WTC11 (cell line): ENCODE results near the gene TRPC1. TPM values are rescaled to one million over a fixed set of nuclear protein-coding genes. Genes with fewer than 3 reads are reported as not detected.

ENCODE experiments used
- ATAC-seq: fragments of 200-7000 bp; cut with Tn5 transposase; 2 replicates; pipeline ENCODE4 v1.10.0; 2021; ENCODE audit warnings: mild to moderate bottlenecking, moderate library complexity
- CTCF ChIA-PET: fragments of 300-600 bp; sonication (Branson Sonifier 250); formaldehyde crosslinking; loops from one replicate; lab custom pipeline; 2021; ENCODE audit warnings: antibody characterized with exemption; lab: Charles Lee
- POLR2A ChIA-PET: fragments of 350-600 bp; sonication (Branson Sonifier 250); formaldehyde crosslinking; loops from one replicate; lab custom pipeline; 2021; ENCODE audit warnings: antibody characterized with exemption; lab: Charles Lee
- DNase-seq: peaks from one replicate; pipeline ENCODE4 v3.0.0; 2021; ENCODE audit warnings: low spot score
- H3K27ac Mint-ChIP-seq: 2 replicates; pipeline ENCODE4 v1.8.0; 2021; ENCODE audit warnings: mixed read lengths
- H3K27me3 Mint-ChIP-seq: 2 replicates; pipeline ENCODE4 v1.8.0; 2021; ENCODE audit warnings: low read depth, mild to moderate bottlenecking, moderate library complexity, mixed read lengths
- H3K36me3 Mint-ChIP-seq: 2 replicates; pipeline ENCODE4 v1.8.0; 2021; ENCODE audit warnings: mixed read lengths
- H3K4me1 Mint-ChIP-seq: 2 replicates; pipeline ENCODE4 v1.8.0; 2022; ENCODE audit warnings: mixed read lengths
- H3K4me3 Mint-ChIP-seq: 2 replicates; pipeline ENCODE4 v1.8.0; 2021; ENCODE audit warnings: mild to moderate bottlenecking, moderate library complexity, mixed read lengths
- H3K9me3 Mint-ChIP-seq: 2 replicates; pipeline ENCODE4 v1.8.0; 2021; ENCODE audit warnings: mixed read lengths
- CDX4 ChIP-seq: fragments of 250-450 bp; sonication (Bioruptor Pico); IDR thresholded peaks from 2 replicates; pipeline ENCODE4 v1.9.0; 2021; ENCODE audit warnings: moderate library complexity, mild to moderate bottlenecking, inconsistent platforms, borderline replicate concordance
- FOXK1 ChIP-seq: sonication (generic); formaldehyde crosslinking; IDR thresholded peaks from 2 replicates; pipeline ENCODE4 v1.8.0; 2022; ENCODE audit warnings: mild to moderate bottlenecking, moderate library complexity, missing genetic modification reagents
- FOXP1 ChIP-seq: sonication (generic); formaldehyde crosslinking; IDR thresholded peaks from 2 replicates; pipeline ENCODE4 v1.8.0; 2022; ENCODE audit warnings: missing genetic modification reagents, mild to moderate bottlenecking, moderate library complexity, borderline replicate concordance
- GRHL2 ChIP-seq: fragments of 250-450 bp; sonication (Bioruptor Pico); IDR thresholded peaks from 2 replicates; pipeline ENCODE4 v1.8.0; 2022; ENCODE audit warnings: mild to moderate bottlenecking, moderate library complexity; ENCODE audit not compliant: insufficient replicate concordance, severe bottlenecking
- IRF1 ChIP-seq: sonication (generic); formaldehyde crosslinking; IDR thresholded peaks from 2 replicates; pipeline ENCODE4 v1.8.0; 2023; ENCODE audit warnings: missing genetic modification reagents
- IRF2 ChIP-seq: sonication (generic); formaldehyde crosslinking; IDR thresholded peaks from 2 replicates; pipeline ENCODE4 v1.8.0; 2022; ENCODE audit warnings: low read depth, missing genetic modification reagents, borderline replicate concordance
- JAZF1 ChIP-seq: fragments of 250-450 bp; sonication (Bioruptor Pico); IDR thresholded peaks from 2 replicates; pipeline ENCODE4 v1.9.0; 2021; ENCODE audit warnings: moderate library complexity, mild to moderate bottlenecking, inconsistent platforms
- NR1H2 ChIP-seq: sonication (generic); formaldehyde crosslinking; IDR thresholded peaks from 2 replicates; pipeline ENCODE4 v1.9.0; 2021; ENCODE audit warnings: mild to moderate bottlenecking, moderate library complexity, missing genetic modification reagents
- PRDM15 ChIP-seq: sonication (generic); formaldehyde crosslinking; IDR thresholded peaks from 2 replicates; pipeline ENCODE4 v1.8.0; 2022; ENCODE audit warnings: missing genetic modification reagents
- RELA ChIP-seq: sonication (generic); formaldehyde crosslinking; IDR thresholded peaks from 2 replicates; pipeline ENCODE4 v1.8.1; 2022; ENCODE audit warnings: missing genetic modification reagents, mild to moderate bottlenecking, borderline replicate concordance
- SMAD4 ChIP-seq: sonication (generic); formaldehyde crosslinking; IDR thresholded peaks from 2 replicates; pipeline ENCODE4 v1.8.0; 2022; ENCODE audit warnings: mild to moderate bottlenecking, missing genetic modification reagents
- TCF7 ChIP-seq: sonication (generic); formaldehyde crosslinking; IDR thresholded peaks from 2 replicates; pipeline ENCODE4 v1.8.0; 2022; ENCODE audit warnings: mild to moderate bottlenecking, low read depth, missing genetic modification reagents, moderate library complexity
- USF1 ChIP-seq: sonication (generic); formaldehyde crosslinking; IDR thresholded peaks from 2 replicates; pipeline ENCODE4 v1.8.0; 2022; ENCODE audit warnings: mild to moderate bottlenecking, missing genetic modification reagents
- USF2 ChIP-seq: sonication (generic); formaldehyde crosslinking; IDR thresholded peaks from 2 replicates; pipeline ENCODE4 v1.8.1; 2023; ENCODE audit warnings: mild to moderate bottlenecking, missing genetic modification reagents, moderate library complexity
- ZNF317 ChIP-seq: sonication (generic); formaldehyde crosslinking; IDR thresholded peaks from 2 replicates; pipeline ENCODE4 v1.8.1; 2023; ENCODE audit warnings: low read depth, mild to moderate bottlenecking, moderate library complexity, missing genetic modification reagents, borderline replicate concordance
- ZNF396 ChIP-seq: fragments of 250-450 bp; sonication (Bioruptor Pico); IDR thresholded peaks from 2 replicates; pipeline ENCODE4 v1.8.0; 2021; ENCODE audit warnings: mild to moderate bottlenecking, moderate library complexity, borderline replicate concordance
- ZNF423 ChIP-seq: fragments of 250-450 bp; sonication (Bioruptor Pico); IDR thresholded peaks from 2 replicates; pipeline ENCODE4 v2.1.2; 2022; ENCODE audit warnings: mild to moderate bottlenecking, moderate library complexity
- ZNF425 ChIP-seq: fragments of 250-450 bp; sonication (Bioruptor Pico); conservative IDR thresholded peaks from 2 replicates; pipeline ENCODE4 v1.9.0; 2021; ENCODE audit warnings: mild to moderate bottlenecking
- ZNF512 ChIP-seq: sonication (generic); formaldehyde crosslinking; IDR thresholded peaks from 2 replicates; pipeline ENCODE4 v1.8.1; 2022; ENCODE audit warnings: missing genetic modification reagents, borderline replicate concordance
- total RNA-seq: library from RNA; stranded (reverse); gene quantifications from 3 replicates; pipeline ENCODE4 v1.2.3, GENCODE V29; 2021

TRPC1 gene
- total RNA-seq, 1 experiment from 2014 or later, result 13.8 TPM

- TF ChIP-seq IRF1 (CRISPR knock-in tag), result no peak
Observed at GRCh38 chr3:142794508-142794907, 70.7 kb downstream of the TRPC1 start (continued).

- Mint-ChIP-seq H3K9me3 (peaks cover 9% of the 10 kb centered on the region; the same call in 1 of the 2 replicates), H3K27ac (no peak overlapping the region), H3K4me3 (no peak overlapping the region), H3K4me1 (peaks cover 24% of the 10 kb centered on the region), H3K27me3 (no peaks in the 10 kb centered on the region), H3K36me3 (peaks cover 9% of the 10 kb centered on the region)
- ChIA-PET CTCF (no interaction called here), POLR2A (no interaction called here)
- ATAC-seq (no peak), DNase-seq (no peak)
- TF ChIP-seq CDX4 (CRISPR knock-in tag) (no peak), ZNF317 (CRISPR knock-in tag) (peak; percentile 85)
Observed at GRCh38 chr3:142795332-142795731, 71.5 kb downstream of the TRPC1 start.

- peaks cover 30% of the 10 kb centered on the region for H3K4me1 Mint-ChIP-seq
- H3K27me3 Mint-ChIP-seq, result no peaks in the 10 kb centered on the region
- no peak for TF ChIP-seq FOXP1 (CRISPR knock-in tag)
- no peak for TF ChIP-seq ZNF396 (CRISPR knock-in tag)
- no peak for TF ChIP-seq ZNF512 (CRISPR knock-in tag)
- no peak for TF ChIP-seq NR1H2
- no peak for TF ChIP-seq ZNF423 (CRISPR knock-in tag)
- TF ChIP-seq IRF1 (CRISPR knock-in tag), result no peak
- no peak for TF ChIP-seq ZNF425 (CRISPR knock-in tag)
- no peak for TF ChIP-seq IRF2 (CRISPR knock-in tag)
- no peak for TF ChIP-seq PRDM15 (CRISPR knock-in tag)
- TF ChIP-seq FOXK1 (CRISPR knock-in tag), result no peak
- no peak for TF ChIP-seq GRHL2 (CRISPR knock-in tag)
- no peak for TF ChIP-seq USF1 (CRISPR knock-in tag)
- TF ChIP-seq JAZF1 (CRISPR knock-in tag), result no peak
- TF ChIP-seq SMAD4 (CRISPR knock-in tag), result no peak
- no peak for TF ChIP-seq USF2 (CRISPR knock-in tag)
- TF ChIP-seq RELA, result no peak
- no peak for TF ChIP-seq TCF7 (CRISPR knock-in tag)
- CTCF ChIA-PET, result no interaction called here
- peaks cover 9% of the 10 kb centered on the region for H3K36me3 Mint-ChIP-seq
- POLR2A ChIA-PET, result no interaction called here
- H3K4me3 Mint-ChIP-seq, result no peak overlapping the region
- peak overlapping the region; percentile 42; the same call in 1 of the 2 replicates for H3K27ac Mint-ChIP-seq
- DNase-seq, result no peak
- no peak for ATAC-seq
- peaks cover 9% of the 10 kb centered on the region; the same call in 1 of the 2 replicates for H3K9me3 Mint-ChIP-seq
Observed at GRCh38 chr3:142796823-142797222, 73.0 kb downstream of the TRPC1 start.
